Measurements from ENCODE around the gene FNIP2.
"Not testable (repeated sequence)": the region's sequence is repeated elsewhere in the genome, so short reads cannot be mapped to it uniquely, and the experiment has no call there.

FNIP2 gene

GRCh38 chr4:158816955-158817354 is 48.1 kb downstream of the FNIP2 start:
- DNase-seq, result no peak

GRCh38 chr4:158817562-158818296 is 48.9 kb downstream of the FNIP2 start:
- no peak for DNase-seq

GRCh38 chr4:158818560-158819140 is 49.8 kb downstream of the FNIP2 start:
- DNase-seq, result no peak

- no peak for DNase-seq
Measured at GRCh38 chr4:158819942-158820786, 51.3 kb downstream of the FNIP2 start.

GRCh38 chr4:158821228-158821971 is 52.6 kb downstream of the FNIP2 start:
- no peak for DNase-seq

- no peak for DNase-seq
Measured at GRCh38 chr4:158822348-158822747, 53.5 kb downstream of the FNIP2 start.

- DNase-seq, result no peak
Measured at GRCh38 chr4:158823461-158823873, 54.6 kb downstream of the FNIP2 start.

- DNase-seq, result no peak
Measured at GRCh38 chr4:158824425-158825274, 55.8 kb downstream of the FNIP2 start.

- no peak for DNase-seq
Measured at GRCh38 chr4:158825433-158826036, 56.7 kb downstream of the FNIP2 start.

- DNase-seq, result peak; percentile 3
Measured at GRCh38 chr4:158826057-158826456, 57.2 kb downstream of the FNIP2 start.

- DNase-seq, result peak; percentile 79
Measured at GRCh38 chr4:158826882-158827281, 58.1 kb downstream of the FNIP2 start.

- no peak for DNase-seq
Measured at GRCh38 chr4:158827543-158827981, 58.7 kb downstream of the FNIP2 start.

GRCh38 chr4:158828151-158828550 is 59.3 kb downstream of the FNIP2 start:
- not testable (repeated sequence) for DNase-seq

GRCh38 chr4:158829254-158829653 is 60.4 kb downstream of the FNIP2 start:
- DNase-seq, result no peak

GRCh38 chr4:158833602-158834001 is 64.8 kb downstream of the FNIP2 start:
- no peak for DNase-seq

- no peak for DNase-seq
Measured at GRCh38 chr4:158835226-158836001, 66.6 kb downstream of the FNIP2 start.

GRCh38 chr4:158836002-158836369 is 67.2 kb downstream of the FNIP2 start:
- no peak for DNase-seq

GRCh38 chr4:158836828-158837449 is 68.1 kb downstream of the FNIP2 start:
- DNase-seq, result no peak

GRCh38 chr4:158837527-158838141 is 68.8 kb downstream of the FNIP2 start:
- no peak for DNase-seq

- no peak for DNase-seq
Measured at GRCh38 chr4:158840131-158840530, 71.3 kb downstream of the FNIP2 start.
